Activated CD4-positive, alpha-beta T cell treated with anti-CD3 and anti-CD28 coated beads, Interleukin-2, amount 10 ng/mL, durations not matched to agents 7 days and 5 days (primary cell): ENCODE measurements around the gene UNC45A. TPM values are rescaled to one million over a fixed set of nuclear protein-coding genes. Genes with fewer than 3 reads are reported as not detected.

ENCODE experiments used
- CTCF ChIA-PET: fragments of 350-600 bp; sonication (Branson Sonifier 250); formaldehyde crosslinking; loops from one replicate; lab custom pipeline; 2021; ENCODE audit warnings: antibody characterized with exemption; lab: Charles Lee
- POLR2A ChIA-PET: fragments of 350-600 bp; sonication (Branson Sonifier 250); formaldehyde crosslinking; loops from one replicate; lab custom pipeline; 2021; ENCODE audit warnings: antibody characterized with exemption; lab: Charles Lee
- DNase-seq: peaks from one replicate; pipeline ENCODE4 v3.0.0-alpha.2; 2020
- H3K27ac Mint-ChIP-seq: one replicate; pipeline ENCODE4 v1.8.0; 2021; ENCODE audit warnings: mild to moderate bottlenecking, moderate library complexity, mixed read lengths
- H3K27me3 Mint-ChIP-seq: one replicate; pipeline ENCODE4 v1.8.0; 2021; ENCODE audit warnings: mixed read lengths
- H3K36me3 Mint-ChIP-seq: one replicate; pipeline ENCODE4 v1.8.0; 2021; ENCODE audit warnings: low read depth, mixed read lengths
- H3K4me1 Mint-ChIP-seq: one replicate; pipeline ENCODE4 v1.8.0; 2021; ENCODE audit warnings: mixed read lengths
- H3K4me3 Mint-ChIP-seq: one replicate; pipeline ENCODE4 v1.8.0; 2021; ENCODE audit warnings: mild to moderate bottlenecking, moderate library complexity, mixed read lengths
- H3K9me3 Mint-ChIP-seq: one replicate; pipeline ENCODE4 v1.8.0; 2021; ENCODE audit warnings: mixed read lengths
- total RNA-seq, 2 experiments: library from RNA; stranded (reverse); gene quantifications; one replicate each; pipeline ENCODE4 v1.2.3, GENCODE V29; 2021

The UNC45A gene
- total RNA-seq, 2 experiments from 2014 or later: 59.3 to 69.8 TPM

- ChIA-PET POLR2A (no interaction called here), CTCF (interaction anchor here (0.6 to 10.3 kb wide), 3 partner anchors 9 to 27 kb away, joined by 3 to 135 read pairs (median 58); partner anchors contain the start of genes HDDC3, RCCD1 and UNC45A)
- H3K4me3 Mint-ChIP-seq: no peak overlapping the region
- no peak overlapping the region for H3K27ac Mint-ChIP-seq
- no peak for DNase-seq
- H3K36me3 Mint-ChIP-seq: peaks cover 53% of the 10 kb centered on the region
- H3K27me3 Mint-ChIP-seq: no peaks in the 10 kb centered on the region
- no peaks in the 10 kb centered on the region for H3K9me3 Mint-ChIP-seq
- no peaks in the 10 kb centered on the region for H3K4me1 Mint-ChIP-seq
Observed at GRCh38 chr15:90942354-90943120, 7.5 kb downstream of the UNC45A start.

- H3K4me3 Mint-ChIP-seq: no peak overlapping the region
- H3K9me3 Mint-ChIP-seq: no peaks in the 10 kb centered on the region
- POLR2A ChIA-PET: interaction anchor here (0.6 kb wide), 1 partner anchor 12 kb away, joined by 3 read pairs; no protein-coding TSS in a partner anchor
- H3K36me3 Mint-ChIP-seq: peaks cover 56% of the 10 kb centered on the region
- no peak overlapping the region for H3K27ac Mint-ChIP-seq
- CTCF ChIA-PET: interaction anchor here (10.2 to 10.3 kb wide), 2 partner anchors 11 kb away, joined by 58 to 135 read pairs; partner anchors contain the start of genes HDDC3, RCCD1 and UNC45A
- no peaks in the 10 kb centered on the region for H3K27me3 Mint-ChIP-seq
- no peaks in the 10 kb centered on the region for H3K4me1 Mint-ChIP-seq
- DNase-seq: no peak
Observed at GRCh38 chr15:90945091-90945490, 10.0 kb downstream of the UNC45A start.

- CTCF ChIA-PET: interaction anchor here (0.5 to 10.3 kb wide), 4 partner anchors 9 to 446 kb away, joined by 3 to 135 read pairs (median 30); partner anchors contain the start of genes HDDC3, RCCD1 and UNC45A
- Mint-ChIP-seq H3K9me3 (no peaks in the 10 kb centered on the region), H3K36me3 (peaks cover 50% of the 10 kb centered on the region), H3K4me1 (no peaks in the 10 kb centered on the region), H3K4me3 (no peak overlapping the region), H3K27ac (no peak overlapping the region), H3K27me3 (no peaks in the 10 kb centered on the region)
- POLR2A ChIA-PET: no interaction called here
- no peak for DNase-seq
Observed at GRCh38 chr15:90946538-90946937, 11.5 kb downstream of the UNC45A start.

GRCh38 chr15:90946941-90947576 is 12.0 kb downstream of the UNC45A start:
- H3K4me3 Mint-ChIP-seq: no peak overlapping the region
- no peaks in the 10 kb centered on the region for H3K27me3 Mint-ChIP-seq
- H3K27ac Mint-ChIP-seq: no peak overlapping the region
- peaks cover 54% of the 10 kb centered on the region for H3K36me3 Mint-ChIP-seq
- no peaks in the 10 kb centered on the region for H3K9me3 Mint-ChIP-seq
- POLR2A ChIA-PET: no interaction called here
- no peak for DNase-seq
- CTCF ChIA-PET: interaction anchor here (0.5 to 10.3 kb wide), 3 partner anchors 9 to 191 kb away, joined by 3 to 135 read pairs (median 58); partner anchors contain the start of genes HDDC3, RCCD1 and UNC45A
- no peaks in the 10 kb centered on the region for H3K4me1 Mint-ChIP-seq

- POLR2A ChIA-PET: no interaction called here
- no peak overlapping the region for H3K4me3 Mint-ChIP-seq
- no peaks in the 10 kb centered on the region for H3K9me3 Mint-ChIP-seq
- CTCF ChIA-PET: interaction anchor here (10.2 to 10.3 kb wide), 2 partner anchors 8 to 14 kb away, joined by 58 to 135 read pairs; partner anchors contain the start of genes HDDC3, RCCD1 and UNC45A
- no peak for DNase-seq
- no peak overlapping the region for H3K27ac Mint-ChIP-seq
- H3K4me1 Mint-ChIP-seq: no peaks in the 10 kb centered on the region
- peaks cover 55% of the 10 kb centered on the region for H3K36me3 Mint-ChIP-seq
- no peaks in the 10 kb centered on the region for H3K27me3 Mint-ChIP-seq
Observed at GRCh38 chr15:90947577-90948357, 12.7 kb downstream of the UNC45A start.

- ChIA-PET CTCF (interaction anchor here (0.6 to 10.3 kb wide), 3 partner anchors 7 to 302 kb away, joined by 4 to 135 read pairs (median 58); partner anchors contain the start of genes HDDC3, RCCD1 and UNC45A), POLR2A (no interaction called here)
- Mint-ChIP-seq H3K27ac (no peak overlapping the region), H3K9me3 (no peaks in the 10 kb centered on the region), H3K36me3 (peaks cover 52% of the 10 kb centered on the region), H3K27me3 (no peaks in the 10 kb centered on the region), H3K4me3 (no peak overlapping the region), H3K4me1 (peaks cover 2% of the 10 kb centered on the region)
- no peak for DNase-seq
Observed at GRCh38 chr15:90948506-90948905, 13.4 kb downstream of the UNC45A start.

GRCh38 chr15:90949979-90950675 is 15.0 kb downstream of the UNC45A start:
- H3K4me3 Mint-ChIP-seq: no peak overlapping the region
- H3K4me1 Mint-ChIP-seq: peaks cover 14% of the 10 kb centered on the region
- DNase-seq: no peak
- peaks cover 43% of the 10 kb centered on the region for H3K36me3 Mint-ChIP-seq
- no peaks in the 10 kb centered on the region for H3K27me3 Mint-ChIP-seq
- H3K27ac Mint-ChIP-seq: no peak overlapping the region
- CTCF ChIA-PET: interaction anchor here (10.2 kb wide), 1 partner anchor 16 kb away, joined by 135 read pairs; the partner anchor contains the start of genes HDDC3 and UNC45A
- POLR2A ChIA-PET: no interaction called here
- no peaks in the 10 kb centered on the region for H3K9me3 Mint-ChIP-seq

GRCh38 chr15:90950676-90951075 is 15.6 kb downstream of the UNC45A start:
- no peak for DNase-seq
- Mint-ChIP-seq H3K9me3 (no peaks in the 10 kb centered on the region), H3K36me3 (peaks cover 40% of the 10 kb centered on the region), H3K4me1 (peaks cover 15% of the 10 kb centered on the region), H3K27ac (no peak overlapping the region), H3K27me3 (no peaks in the 10 kb centered on the region), H3K4me3 (no peak overlapping the region)
- CTCF ChIA-PET: interaction anchor here (10.2 kb wide), 1 partner anchor 17 kb away, joined by 135 read pairs; the partner anchor contains the start of genes HDDC3 and UNC45A
- POLR2A ChIA-PET: no interaction called here

GRCh38 chr15:90952901-90953677 is 18.0 kb downstream of the UNC45A start:
- ChIA-PET POLR2A (no interaction called here), CTCF (interaction anchor here (0.8 to 10.1 kb wide), 5 partner anchors 9 to 80 kb away, joined by 3 to 140 read pairs (median 6); partner anchors contain the start of genes HDDC3 and UNC45A)
- H3K27me3 Mint-ChIP-seq: no peaks in the 10 kb centered on the region
- peaks cover 44% of the 10 kb centered on the region for H3K36me3 Mint-ChIP-seq
- H3K9me3 Mint-ChIP-seq: no peaks in the 10 kb centered on the region
- H3K4me3 Mint-ChIP-seq: peak overlapping the region; percentile 37
- DNase-seq: no peak
- peaks cover 28% of the 10 kb centered on the region for H3K4me1 Mint-ChIP-seq
- H3K27ac Mint-ChIP-seq: peak overlapping the region; percentile 76

GRCh38 chr15:90953947-90954711 is 19.0 kb downstream of the UNC45A start:
- H3K27me3 Mint-ChIP-seq: no peaks in the 10 kb centered on the region
- peaks cover 39% of the 10 kb centered on the region for H3K36me3 Mint-ChIP-seq
- peak overlapping the region; percentile 89 for H3K4me3 Mint-ChIP-seq
- CTCF ChIA-PET: interaction anchor here (0.6 to 10.1 kb wide), 7 partner anchors 8 to 287 kb away, joined by 3 to 140 read pairs (median 3); partner anchors contain the start of genes HDDC3 and UNC45A
- no peak for DNase-seq
- peaks cover 28% of the 10 kb centered on the region for H3K4me1 Mint-ChIP-seq
- POLR2A ChIA-PET: interaction anchor here (1.0 kb wide), 1 partner anchor 51 kb away, joined by 4 read pairs; the partner anchor contains the start of gene MAN2A2
- peak overlapping the region; percentile 96 for H3K27ac Mint-ChIP-seq
- H3K9me3 Mint-ChIP-seq: no peaks in the 10 kb centered on the region
